HG02610 (cell line): ENCODE data around the gene SEC31A.
"Not testable (repeated sequence)": the region's sequence is repeated elsewhere in the genome, so short reads cannot be mapped to it uniquely, and the experiment has no call there.

Source experiments
- ATAC-seq: cut with Tn5 transposase; IDR thresholded peaks from one replicate; pipeline ENCODE4 v1.9.1; 2021; ENCODE audit warnings: mild to moderate bottlenecking, moderate library complexity; ENCODE audit not compliant: unreplicated experiment

Gene SEC31A

DNA sequence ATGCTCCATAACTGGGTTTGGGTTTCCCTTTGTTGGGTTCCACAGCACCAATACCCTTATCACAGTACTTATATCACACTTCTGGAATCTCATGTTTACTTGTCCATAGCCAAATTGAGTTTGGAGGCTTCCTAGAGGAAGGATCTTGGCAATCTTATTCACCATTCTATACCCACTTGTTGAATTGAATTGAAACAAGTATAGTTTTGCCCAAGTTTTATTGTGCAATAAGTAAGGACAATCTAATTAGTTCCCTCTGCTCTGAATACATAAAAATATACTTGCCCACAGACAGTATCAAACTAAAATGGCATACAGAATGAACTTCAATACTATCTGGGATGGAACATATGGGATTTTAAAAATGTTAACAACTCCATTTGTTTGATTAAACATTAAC lies 40.3 kb downstream of the SEC31A start:
- ATAC-seq: no peak

DNA sequence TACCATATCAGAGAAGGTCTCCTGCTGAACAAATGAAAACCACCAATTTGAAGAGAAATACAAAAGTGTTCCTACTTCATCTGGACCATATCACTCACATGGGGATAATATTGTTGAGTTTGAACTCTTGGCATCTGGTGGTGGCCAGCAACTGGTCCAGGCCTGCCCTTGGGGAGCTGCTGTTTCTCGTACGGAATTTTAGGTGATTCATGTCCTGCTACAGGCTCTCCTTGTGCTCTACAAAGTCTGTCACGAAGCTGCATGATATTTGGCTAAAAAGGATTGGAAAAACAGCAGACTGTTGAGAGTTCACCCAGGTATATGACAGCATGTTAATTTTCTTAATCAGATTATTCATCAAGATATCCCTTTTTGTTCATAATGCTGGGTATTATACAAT lies 42.2 kb downstream of the SEC31A start:
- no peak for ATAC-seq

DNA sequence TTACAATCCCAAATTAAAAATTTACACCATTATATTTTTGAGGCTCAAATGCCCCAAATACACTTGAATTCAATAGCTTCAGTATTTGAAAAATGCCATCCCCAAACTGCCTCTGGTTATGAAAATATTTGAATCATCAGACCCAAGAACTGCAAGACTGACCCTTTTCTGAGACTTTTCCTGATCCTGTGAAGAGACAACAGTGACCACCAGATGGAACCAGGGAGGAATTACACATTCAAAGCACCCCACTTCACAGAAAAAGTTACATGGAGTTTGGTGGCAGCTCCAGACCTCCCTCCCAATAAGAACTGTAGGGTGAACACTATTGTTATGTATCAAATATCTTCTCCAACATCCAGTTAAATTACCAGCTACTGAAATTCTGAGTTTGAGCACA lies 48.4 kb downstream of the SEC31A start:
- ATAC-seq: no peak

DNA sequence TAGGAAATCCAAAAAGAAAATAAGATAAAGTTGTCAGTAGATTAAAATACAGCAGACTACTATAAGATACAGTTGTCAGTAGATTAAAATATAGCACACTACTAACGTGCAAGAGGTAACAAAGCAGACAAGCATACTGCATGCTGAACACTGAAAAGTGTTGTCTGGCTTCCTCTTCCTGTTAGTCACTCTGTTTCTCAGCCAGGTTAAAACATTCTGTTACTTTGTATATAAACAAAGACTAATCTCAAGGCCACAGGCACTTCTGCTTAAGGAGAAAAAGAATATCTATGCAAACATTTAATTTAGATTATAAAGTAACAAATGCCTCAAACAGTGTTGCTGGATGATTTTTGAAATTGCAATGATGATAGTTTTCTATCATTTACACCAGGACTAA lies 51.3 kb downstream of the SEC31A start:
- no peak for ATAC-seq

DNA sequence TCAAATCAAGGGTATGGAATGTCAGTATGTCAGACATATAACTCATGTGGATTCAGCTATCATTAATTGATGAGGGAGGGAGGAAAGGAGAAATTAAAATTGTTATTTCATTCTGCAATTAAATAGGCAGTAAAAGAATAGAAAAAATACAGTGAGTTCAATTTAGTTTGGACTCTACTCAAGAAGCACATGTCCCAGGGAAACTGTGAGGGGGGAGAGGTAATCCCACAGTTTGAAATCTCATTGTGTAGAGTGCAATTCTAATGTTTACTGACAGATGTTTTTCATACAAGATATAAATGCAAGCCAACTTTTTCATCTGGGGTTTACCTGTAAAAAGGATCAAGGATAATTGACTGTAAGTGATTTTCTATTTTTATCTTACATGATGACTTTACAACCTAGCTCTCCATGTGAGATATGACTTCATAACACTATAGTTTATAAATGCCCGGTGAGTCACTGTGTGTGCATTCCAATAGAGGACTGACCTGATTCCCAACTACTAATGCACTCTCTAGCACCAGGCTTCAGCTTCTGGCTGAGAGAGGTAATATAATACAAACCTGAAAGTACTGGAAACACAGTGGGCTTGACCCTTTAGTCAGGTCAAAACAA lies 57.1 kb downstream of the SEC31A start:
- no peak for ATAC-seq

DNA sequence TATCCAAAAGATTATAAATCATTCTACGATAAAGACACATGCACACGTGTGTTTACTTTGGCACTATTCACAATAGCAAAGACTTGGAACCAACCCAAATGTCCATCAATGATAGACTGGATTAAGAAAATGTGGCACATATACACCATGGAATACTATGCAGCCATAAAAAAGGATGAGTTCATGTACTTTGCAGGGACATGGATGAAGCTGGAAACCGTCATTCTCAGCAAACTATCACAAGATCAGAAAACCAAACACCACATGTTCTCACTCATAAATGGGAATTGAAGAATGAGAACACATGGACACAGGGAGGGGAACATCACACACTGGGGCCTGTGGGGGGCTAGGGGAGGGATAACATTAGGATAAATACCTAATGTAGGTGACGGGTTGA lies 57.9 kb downstream of the SEC31A start:
- not testable (repeated sequence) for ATAC-seq

DNA sequence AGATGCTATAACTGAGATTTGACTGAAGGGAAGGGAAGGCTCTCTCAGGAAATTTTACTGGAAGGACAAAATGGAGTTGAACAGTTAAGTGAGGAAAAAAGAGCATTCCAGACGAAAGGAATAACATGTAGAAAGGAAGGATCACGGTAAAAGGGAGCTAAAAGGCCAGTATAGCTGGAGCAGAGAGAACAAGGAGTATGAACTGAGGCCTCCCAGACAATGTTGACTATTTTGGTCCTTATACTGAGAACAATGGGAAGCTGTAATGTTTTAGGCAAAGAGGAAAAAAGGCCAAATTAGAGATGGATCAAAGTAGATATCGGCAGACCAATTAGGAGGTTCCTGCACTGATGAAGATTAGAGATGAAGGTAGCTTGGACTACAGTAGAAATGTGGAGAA lies 65.5 kb downstream of the SEC31A start:
- no peak for ATAC-seq

DNA sequence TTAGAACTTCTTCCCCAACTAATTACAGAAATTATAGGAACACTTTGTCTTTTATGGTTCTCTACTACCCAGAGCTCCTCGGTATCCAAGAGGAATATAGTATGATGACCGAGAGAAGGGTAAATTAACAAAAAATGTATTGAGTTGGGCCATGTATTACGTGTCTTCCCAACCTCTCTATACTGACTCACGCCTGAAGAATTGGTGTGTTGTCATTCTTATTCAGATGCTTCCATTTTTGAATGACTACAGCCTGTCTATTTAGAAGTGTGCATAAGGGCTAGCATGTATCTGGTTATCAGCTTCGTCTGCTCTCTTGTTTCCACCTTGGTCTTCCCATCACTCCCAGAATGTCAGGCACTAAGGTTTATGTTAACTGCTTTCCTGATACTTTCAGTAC lies 67.9 kb downstream of the SEC31A start:
- no peak for ATAC-seq

DNA sequence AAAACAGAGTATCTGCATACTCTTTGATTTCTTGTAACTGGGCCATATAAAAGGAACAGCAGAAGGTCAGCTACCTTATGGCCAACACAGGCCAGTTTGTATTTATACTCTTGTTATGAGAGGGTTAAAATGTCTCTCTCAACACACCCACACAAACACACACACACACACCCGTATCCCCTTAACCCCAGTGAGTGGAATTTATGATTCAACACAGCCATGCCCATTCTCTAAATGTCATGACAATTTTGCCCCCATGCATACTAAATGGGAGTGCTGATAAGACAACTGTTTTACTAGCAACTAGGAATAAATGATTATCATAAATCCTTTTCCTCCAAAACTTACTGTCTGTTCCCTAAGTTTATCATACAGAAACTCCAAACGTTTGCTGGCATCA lies 70.3 kb downstream of the SEC31A start:
- no peak for ATAC-seq

DNA sequence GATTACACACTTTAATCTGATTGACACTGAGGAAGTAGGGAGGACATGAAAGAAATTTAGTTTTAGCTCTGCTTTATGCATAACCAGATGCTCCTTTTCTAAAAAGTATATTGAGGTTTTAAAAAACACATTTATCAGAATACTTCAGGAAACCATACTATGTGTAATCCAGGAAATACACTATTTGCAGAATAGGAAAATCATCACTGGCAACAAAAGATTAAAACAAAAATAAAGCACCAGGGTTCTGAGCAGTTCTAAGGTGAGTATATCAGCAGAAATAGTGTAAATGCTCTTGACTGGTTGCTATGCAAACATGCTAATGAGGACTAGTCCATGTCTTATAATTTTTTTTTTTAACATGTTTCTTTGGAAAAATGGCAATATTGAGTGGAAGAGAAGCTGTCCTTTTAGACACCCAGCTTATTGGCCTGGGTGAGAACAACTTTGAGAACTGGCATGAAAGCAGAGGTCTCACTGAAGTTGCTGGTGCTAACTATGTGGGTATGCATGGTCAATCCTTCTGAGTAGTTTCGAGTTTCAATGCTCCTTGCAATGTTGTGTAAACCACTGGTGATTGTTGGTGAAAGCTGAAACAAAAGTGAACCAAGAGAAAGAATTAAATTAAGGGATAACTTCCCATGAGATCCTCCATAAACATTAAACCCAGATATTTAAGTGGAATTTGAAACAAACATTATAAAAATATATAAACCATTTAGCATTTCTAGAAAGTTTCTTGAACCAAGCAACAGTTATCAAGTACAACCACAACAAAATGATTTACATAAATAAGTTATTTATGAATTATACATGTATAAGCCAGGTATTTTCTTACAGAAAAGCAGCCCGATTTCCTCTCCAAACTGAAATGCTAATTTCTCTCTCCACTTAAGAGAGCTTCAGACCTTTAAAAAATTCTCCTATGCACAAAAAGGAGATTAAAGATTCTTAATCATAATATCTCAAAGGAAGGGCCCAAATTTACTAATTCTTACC lies 72.0 kb downstream of the SEC31A start:
- no peak for ATAC-seq

DNA sequence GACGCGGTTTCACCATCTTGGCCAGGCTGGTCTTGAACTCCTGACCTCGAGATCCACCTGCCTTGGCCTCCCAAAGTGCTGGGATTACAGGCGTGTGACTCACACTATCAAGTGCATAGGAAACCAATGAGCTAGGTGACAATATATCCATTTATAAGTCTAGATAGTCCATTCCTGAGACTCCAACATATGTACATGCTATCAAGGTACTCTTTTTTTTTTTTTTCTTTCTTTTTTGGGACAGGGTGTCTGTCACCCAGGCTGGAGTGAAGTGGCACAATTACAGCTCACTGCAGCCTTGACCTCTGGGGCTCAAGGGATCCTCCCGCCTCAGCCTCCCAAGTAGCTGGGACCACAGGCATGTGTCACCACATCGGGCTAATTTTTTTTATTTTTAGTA lies 74.1 kb downstream of the SEC31A start:
- not testable (repeated sequence) for ATAC-seq

DNA sequence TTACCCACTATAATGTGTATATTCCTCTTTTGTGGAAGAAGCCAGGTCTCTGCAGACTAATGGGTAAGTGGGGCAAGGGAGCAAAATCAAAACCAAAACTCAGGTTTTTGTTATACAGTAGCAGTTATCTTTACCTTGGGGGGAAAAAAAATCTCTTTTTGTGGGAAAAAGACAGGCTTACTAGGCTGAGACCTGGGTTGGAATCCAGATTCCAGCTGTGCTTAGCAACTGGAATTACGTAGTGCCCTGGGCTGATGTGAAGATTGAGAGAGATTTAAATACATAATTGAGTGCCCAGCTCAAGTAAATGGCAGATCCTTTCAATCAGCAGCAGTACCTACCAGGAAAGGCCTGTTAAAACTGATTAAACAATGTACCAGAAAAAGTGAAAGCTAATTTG lies 76.9 kb downstream of the SEC31A start:
- ATAC-seq: no peak

DNA sequence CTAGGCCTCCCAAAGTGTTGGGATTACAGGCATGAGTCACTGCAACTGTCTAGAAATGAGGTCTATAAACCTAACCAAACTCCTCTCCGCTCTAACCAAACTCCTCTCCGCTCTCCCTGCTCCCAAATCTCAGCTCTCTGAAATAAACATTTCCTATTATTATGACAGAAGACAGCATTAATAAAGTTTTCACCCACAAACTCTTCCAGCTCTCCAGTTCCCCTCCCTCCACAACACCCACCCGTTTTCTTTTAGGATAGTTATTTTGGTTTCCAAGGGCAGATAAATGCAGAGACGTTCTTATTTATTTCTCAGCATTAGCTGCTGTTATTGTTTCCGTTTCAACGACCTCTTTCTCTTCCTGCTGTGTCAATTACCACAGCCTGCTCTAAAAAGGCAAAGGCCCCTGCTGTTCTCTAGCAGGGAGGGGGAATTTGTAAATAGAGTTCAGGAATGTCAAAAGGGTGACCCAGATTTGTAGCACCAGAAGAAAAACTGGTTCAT lies 79.1 kb downstream of the SEC31A start:
- ATAC-seq: no peak

DNA sequence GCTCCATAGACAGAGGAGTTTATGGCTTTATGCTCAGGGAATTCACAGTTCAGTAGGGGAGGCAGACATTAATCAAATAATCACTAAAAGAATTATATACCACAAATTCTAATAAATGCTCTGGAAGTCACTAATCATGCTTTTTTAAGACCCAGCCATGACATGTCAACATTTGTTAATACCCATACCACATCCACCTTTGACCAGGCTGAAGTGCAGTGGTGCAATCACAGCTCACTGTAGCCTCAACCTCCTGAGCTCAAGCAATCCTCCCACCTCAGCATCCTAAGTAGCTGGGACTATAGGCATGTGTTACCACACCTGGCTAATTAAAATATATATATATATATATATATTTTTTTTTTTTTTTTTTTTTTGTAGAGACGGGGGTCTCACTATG lies 79.6 kb downstream of the SEC31A start:
- ATAC-seq: no peak

DNA sequence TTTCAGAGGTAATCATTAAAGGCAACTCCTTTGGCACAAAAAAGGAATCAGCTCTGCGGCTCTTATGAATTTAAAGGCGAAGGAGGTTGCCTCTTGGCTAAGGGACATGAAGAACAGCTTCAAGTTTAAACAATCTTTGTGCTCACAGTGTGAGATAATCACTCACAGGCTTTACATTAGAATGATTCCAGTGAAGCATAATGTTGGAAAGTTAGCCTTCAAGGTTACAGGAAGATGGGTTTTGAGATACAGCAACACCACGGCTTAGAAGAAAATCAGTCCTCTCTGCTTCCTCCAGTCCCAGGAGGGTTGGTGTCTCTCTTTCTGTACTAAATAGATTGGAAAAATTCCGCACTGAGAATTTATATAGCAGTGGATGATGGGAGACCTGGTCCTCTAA lies 80.8 kb downstream of the SEC31A start:
- ATAC-seq: no peak

DNA sequence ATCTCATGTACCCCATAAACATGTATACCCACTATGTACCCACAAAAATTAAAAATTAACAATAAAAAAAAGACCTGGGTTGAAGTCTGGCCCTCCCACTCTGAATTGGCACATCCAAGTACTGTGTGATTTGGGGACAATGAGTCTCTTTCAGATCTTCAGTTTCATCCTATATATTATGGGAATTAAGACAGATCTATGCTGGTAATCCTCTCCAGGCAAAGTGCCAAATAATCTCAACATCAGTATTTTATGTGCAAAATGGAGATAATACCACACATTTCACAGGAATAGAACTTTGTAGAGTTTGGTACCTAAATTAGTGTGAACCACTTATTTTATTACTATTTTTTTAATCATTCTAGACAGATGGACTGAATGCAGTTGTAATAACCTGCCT lies 81.3 kb downstream of the SEC31A start:
- no peak for ATAC-seq

DNA sequence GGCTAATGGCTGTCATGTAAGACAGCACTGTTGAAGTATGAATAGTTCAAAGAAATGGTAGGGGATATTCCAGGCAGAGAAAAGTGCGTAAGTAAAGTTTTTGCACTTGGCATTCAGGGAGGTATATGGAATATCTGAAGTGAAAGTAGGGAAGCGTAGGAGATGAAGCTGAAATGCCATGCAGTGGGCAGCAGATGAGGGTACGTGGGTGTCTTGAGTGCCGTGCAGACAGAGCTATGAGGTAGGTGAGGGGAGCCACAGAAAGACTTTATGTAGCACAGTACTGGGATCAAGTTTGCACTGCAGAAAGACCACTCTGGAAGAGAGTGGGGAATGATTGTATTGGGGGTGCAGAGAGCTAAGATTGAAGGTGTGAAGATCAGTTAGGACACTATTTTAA lies 87.2 kb downstream of the SEC31A start:
- ATAC-seq: no peak

DNA sequence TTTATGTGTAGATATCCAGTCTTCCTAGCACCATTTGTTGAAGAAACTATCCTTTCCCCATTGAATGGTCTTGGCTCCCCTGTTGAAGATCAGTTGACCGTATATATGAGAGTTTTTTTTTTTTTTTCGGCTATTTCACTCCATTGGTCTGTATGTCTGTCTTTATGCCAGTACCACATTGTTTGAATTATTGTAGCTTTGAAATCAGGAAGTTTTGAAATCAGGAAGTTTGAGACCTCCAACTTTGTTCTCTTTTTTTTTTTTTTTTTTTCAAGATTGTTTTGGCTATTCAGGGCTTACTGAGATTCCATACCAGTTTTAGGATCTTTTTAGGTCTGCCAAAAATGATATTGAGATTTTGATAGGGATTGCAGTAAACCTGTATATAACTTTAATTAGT lies 88.0 kb downstream of the SEC31A start:
- no peak for ATAC-seq

DNA sequence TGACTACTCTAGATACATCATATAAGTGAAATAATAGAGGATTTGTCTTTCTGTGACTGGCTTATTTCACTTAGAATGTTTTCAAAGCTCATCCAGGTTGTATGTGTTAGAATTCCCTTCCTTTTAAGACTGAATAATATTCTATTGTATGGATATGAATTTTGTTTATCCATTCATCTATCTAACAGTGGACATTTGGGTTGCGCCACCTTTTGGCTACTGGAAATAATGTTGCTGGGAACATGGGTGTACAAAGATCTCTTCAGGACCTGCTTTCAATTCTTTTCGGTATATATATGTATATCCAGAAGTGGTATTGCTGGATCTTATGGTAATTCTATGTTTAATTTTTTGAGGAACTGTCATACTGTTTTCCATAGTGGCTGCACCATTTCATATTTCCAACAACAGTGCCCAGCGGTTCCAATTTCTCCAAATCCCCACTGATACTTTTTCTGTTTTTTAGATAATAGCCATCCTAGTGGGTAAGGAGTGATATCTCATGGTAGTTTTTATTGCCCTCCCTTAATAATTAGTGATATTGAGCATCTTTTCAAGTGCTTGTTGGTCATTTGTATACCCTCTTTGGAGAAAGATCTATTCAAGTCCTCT lies 88.9 kb downstream of the SEC31A start:
- ATAC-seq: no peak

DNA sequence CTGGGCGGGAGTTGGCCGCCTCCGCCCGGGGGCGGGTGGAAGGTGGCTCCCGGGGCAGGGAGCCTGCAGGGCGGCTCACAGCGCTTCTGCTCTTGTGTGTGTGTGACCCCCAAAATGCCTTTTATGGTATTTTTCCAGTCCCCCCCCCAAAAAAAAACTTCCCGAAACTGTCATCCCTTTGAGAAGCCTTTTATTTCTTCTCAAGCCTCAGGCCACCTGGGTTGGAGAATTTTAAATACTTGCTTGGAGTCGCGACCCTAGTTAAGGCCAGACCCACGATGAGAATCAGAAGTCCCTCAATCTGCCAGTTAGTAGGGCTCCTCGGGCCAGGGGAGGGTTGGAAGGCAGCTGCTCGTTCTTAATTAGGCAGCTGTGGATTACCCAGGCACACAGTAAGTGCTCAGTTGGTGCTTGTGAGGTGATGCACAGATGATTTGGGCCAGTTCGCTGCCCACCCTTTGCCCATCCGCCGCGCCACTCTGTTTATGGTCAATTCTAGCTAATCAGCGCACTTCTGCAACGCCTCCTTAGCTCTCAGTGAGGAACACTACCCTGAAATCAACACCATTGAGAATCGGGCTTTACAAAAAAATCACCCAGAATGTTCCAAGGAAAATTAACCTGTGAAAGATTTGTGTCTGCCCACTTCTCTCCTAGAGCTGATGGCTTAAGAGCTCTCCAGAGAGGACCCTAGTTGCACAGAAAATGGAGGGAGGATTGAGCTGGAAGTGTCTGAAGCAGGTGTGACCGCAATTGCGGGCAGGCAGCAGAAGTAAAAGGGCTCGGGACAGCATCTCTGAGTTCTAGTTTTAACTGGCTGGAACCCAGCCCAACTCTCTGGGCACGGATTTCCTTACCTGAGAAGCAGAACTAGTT lies 91.7 kb downstream of the SEC31A start:
- ATAC-seq: no peak
